DMS79 treated with DMSO at 0.1 percent for 48 hours (cell line): Measurements from ENCODE around the gene BSCL2.
"Not testable (repeated sequence)": the region's sequence is repeated elsewhere in the genome, so short reads cannot be mapped to it uniquely, and the experiment has no call there.

Experiments used
- DNase-seq: peaks from one replicate; lab custom pipeline; 2025; lab: John Stamatoyannopoulos, UW

The BSCL2 gene

GRCh38 chr11:62656796-62657429 lies 50.3 kb downstream of the BSCL2 start:
- no peak for DNase-seq

DNA sequence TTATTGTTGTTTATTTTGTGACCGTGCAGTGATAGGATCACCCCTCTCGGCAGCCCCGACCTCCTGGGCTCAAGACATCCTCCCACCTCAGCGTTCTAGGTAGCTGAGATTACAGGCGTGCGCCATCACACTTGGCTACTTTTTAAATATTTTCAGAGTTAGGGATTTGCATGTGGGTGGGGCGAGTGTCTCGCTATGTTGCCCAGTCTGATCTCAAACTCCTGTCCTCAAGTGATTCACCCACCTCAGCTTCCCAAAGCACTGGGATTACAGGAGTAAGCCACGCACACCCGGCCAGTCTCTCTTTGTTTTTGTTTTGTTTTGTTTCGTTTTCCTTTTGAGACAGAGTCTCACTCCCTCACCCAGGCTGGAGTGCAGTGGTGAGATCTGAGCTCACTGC lies 52.9 kb downstream of the BSCL2 start:
- no peak for DNase-seq

- DNase-seq, result no peak
Measured at GRCh38 chr11:62652161-62653006, 54.8 kb downstream of the BSCL2 start.

DNA sequence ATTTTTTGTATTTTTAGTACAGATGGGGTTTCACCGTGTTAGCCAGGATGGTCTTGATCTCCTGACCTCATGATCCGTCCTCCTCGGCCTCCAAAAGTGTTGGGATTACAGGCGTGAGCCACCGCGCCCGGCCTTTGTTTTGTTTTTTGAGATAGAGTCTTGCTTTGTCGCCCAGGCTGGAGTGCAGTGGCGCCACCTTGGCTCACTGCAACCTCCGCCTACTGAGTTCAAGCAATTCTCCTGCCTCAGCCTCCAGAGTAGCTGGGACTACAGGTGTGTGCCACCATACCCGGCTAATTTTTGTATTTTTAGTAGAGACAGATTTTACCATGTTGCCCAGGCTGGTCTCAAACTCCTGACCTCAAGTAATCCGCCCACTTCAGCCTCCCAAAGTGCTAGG lies 56.9 kb downstream of the BSCL2 start:
- DNase-seq, result not testable (repeated sequence)

DNA sequence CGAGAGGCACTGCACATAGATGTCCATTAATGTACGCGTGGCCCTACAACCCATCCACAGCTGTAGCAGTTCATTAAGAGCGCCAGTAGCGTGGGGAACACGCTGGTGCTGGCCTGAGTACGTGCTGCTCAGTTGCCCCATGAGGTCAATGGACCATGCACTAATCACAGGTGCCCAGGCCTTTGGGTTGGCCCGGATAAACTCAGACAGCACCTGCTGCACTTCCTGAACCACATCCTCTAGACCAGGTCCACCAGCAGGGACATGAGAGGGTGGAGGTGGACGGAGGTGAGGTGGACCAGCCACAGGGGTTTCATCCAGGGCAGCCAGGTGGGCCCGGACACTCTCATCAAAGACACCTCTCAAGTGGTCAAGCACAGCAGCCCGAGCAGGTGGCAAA lies 57.7 kb downstream of the BSCL2 start:
- no peak for DNase-seq

DNA sequence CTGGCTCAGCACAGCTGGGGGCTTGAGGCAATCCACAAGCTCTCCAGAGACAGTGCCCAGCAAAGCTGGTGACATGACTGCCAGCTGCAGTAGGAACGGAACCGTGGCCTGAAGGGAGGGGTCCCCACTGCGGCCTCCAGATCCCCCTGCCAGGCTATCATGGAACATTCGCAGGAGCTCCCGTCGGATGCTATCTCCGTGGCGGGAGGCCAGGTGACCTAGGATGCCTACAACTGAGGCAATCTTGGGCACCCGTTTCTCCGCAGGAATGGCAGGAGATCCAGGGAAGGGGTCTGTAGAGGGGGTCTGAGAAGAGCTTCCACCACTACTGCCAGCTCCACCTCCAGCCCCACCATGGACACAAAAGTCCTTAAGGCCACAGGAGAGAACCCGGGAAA lies 58.3 kb downstream of the BSCL2 start:
- no peak for DNase-seq

DNA sequence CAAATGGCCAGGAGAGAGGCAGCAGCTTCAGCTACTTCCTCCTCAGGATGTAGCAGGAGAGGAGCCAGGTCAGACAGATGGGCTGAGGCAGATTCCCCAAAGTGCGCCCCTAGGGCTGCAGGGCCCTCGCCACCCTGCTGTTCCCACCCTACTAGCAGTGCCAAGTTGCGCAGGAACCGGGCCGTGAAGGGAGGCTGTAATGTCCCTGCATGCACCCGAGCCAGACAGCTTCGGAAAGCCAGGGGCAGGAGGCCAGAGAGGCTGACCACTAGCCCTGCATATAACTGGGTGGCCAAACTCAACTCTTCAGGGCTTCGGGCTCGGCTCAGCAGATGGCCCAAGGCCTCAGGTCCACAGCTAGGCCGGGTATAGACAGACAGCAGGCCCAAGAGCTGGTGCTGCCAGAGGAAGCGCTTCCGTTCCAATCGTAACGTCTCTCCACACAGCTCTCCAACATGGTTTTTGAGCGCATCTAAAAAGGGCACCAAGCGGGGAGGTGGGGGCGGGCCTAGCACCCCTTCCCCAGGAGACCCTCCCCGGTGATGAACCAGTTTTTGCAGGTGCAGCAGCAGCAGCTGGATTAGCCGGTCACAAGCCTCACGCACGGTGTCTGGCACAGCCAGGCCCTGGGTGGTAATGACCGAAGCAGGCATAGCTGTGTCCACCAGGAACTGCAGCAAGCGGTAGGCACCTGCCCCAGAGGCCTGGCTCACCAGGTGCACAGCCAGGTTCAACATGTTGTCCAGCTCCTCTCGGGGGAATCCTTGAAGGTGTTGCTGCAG lies 58.8 kb downstream of the BSCL2 start:
- no peak for DNase-seq

GRCh38 chr11:62647609-62648005 lies 59.6 kb downstream of the BSCL2 start:
- no peak for DNase-seq

- DNase-seq, result no peak
Measured at GRCh38 chr11:62646825-62647608, 60.2 kb downstream of the BSCL2 start.

GRCh38 chr11:62645946-62646824 lies 61.0 kb downstream of the BSCL2 start, which contains the start of gene GANAB:
TSS of gene GANAB (minus strand) at chr11:62646613. CDS start at chr11:62646599, 14 bp downstream.
- peak; percentile 96 for DNase-seq

DNA sequence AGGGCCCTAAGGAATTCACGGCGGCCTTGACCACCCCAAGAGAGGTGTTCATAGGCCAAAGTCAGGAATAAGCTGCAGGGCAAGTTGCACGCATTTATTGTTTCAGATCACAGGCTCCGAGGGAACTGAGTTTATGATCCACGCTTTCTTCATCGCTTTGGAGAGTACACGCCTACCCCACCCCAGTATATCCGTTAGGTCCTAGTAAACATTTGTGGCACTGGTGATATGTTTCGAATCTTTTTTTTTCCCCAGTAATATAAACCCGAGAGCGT lies 61.6 kb downstream of the BSCL2 start:
- no peak for DNase-seq

- no peak for DNase-seq
Measured at GRCh38 chr11:62644220-62644619, 63.0 kb downstream of the BSCL2 start.
